HG03066 (cell line): Measurements from ENCODE around the gene BCAS3.
"Not testable (repeated sequence)": the region's sequence is repeated elsewhere in the genome, so short reads cannot be mapped to it uniquely, and the experiment has no call there.

Source experiments
- ATAC-seq: cut with Tn5 transposase; IDR thresholded peaks from one replicate; pipeline ENCODE4 v1.9.1; 2021; ENCODE audit warnings: low read depth; ENCODE audit not compliant: unreplicated experiment

The BCAS3 gene

GRCh38 chr17:61235001-61235826 lies 557.6 kb downstream of the BCAS3 start:
- ATAC-seq: no peak

- ATAC-seq: no peak
Observed at GRCh38 chr17:61235827-61236197, 558.2 kb downstream of the BCAS3 start.

DNA sequence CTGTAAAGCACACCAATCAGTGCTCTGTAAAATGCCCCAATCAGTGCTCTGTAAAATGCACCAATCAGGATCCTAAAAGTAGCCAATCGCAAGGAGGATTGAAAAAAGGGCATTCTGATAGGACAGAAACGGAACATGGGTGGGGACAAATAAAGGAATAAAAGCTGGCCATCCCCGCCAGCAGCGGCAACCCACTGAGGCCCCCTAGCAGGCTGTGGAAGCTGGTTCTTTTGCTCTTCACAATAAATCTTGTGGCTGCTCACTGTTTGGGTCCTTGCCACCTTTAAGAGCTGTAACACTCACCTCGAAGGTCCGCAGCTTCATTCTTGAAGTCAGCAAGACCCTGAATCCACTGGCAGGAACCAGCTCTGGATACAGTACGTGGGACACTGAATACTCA lies 559.6 kb downstream of the BCAS3 start:
- ATAC-seq: no peak

DNA sequence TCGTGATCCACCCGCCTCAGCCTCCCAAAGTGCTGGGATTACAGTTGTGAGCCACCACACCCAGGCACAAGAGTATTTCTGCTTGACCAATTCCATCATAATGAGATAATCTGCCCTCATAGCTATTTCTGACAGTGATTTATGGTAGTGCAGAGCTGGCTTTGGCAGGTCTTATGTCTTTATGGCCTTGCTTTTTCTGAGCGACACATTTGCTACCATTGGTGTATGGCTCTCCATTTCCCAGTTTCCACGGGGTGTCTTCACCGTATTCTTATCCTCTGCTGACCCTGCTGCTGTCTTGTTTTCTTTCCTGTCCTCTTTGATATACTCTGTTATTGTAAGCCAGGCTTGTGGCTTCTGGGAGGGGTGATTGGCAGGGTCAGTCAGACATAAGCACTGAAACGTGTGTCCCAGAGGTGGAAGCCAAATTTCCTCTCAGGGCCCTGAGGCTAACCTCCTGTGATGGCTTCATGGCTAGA lies 560.8 kb downstream of the BCAS3 start:
- ATAC-seq: no peak

DNA sequence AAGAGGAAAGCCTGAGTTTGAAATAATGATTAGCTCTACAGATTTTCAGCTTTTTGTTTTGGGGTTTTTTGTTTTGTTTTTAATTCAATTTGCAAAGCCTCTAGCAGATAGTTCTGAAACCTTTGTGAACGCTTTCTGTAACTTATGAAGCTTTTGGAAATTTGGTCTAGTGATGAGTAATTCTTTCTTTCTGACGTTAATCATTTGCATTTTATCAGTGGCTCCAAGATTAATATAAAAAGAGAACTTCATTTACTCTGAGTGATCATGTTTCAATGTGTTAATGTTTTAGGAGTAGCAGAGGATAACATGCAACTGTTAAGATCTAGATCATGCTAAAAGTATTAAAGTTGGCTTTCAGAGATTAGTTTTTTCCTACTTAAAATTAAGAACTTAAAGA lies 561.7 kb downstream of the BCAS3 start:
- no peak for ATAC-seq

DNA sequence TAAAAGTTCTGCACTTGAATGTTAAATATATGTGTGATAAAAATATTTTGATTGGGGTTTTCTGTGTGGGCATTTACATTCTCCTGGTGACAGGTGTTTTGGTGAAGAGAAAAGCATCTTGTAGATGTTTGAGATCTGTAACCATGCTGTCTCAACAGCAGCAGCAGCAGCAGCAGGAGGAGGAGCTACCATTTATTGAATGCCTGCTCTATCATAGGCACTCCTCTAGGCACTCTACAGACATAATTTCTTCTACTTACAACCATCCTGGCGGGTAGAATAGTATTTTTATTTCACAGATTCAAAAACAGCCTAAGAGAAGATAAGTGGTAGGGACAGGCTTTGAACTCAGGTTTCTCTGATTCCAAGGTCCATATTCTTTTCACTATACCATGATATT lies 562.3 kb downstream of the BCAS3 start:
- no peak for ATAC-seq

DNA sequence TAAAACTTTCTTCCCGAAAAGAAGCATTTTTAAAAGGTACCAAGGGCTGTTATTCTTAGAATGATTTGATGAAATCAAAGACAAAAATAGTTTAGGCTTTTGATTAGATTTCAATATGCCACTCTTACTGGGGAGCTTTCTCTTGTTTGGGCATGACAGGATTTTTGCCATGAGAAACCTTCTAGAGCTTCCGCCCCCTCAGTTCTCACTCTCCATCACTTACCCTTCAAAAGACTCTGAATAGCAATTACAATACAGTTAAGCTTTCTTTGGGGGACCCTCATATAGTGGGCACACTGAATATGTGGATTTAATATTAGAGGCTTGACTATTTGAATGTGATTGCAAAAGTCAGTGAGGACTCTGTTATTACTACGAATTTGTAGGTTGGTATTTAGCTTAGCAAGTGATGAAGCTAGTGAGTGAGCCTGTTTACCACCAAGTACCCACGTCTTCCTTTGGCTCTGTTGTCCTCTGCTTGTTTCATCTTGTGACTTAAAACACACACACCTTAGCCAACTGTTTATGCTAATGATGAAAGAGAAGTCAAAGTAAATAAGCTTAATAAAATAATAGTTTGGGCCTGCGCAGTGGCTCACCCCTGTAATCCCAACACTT lies 563.3 kb downstream of the BCAS3 start:
- ATAC-seq: no peak

- ATAC-seq: not testable (repeated sequence)
Observed at GRCh38 chr17:61244988-61245387, 567.3 kb downstream of the BCAS3 start.

GRCh38 chr17:61245706-61246135 lies 568.1 kb downstream of the BCAS3 start:
- ATAC-seq: no peak

GRCh38 chr17:61247439-61247838 lies 569.8 kb downstream of the BCAS3 start:
- ATAC-seq: no peak

DNA sequence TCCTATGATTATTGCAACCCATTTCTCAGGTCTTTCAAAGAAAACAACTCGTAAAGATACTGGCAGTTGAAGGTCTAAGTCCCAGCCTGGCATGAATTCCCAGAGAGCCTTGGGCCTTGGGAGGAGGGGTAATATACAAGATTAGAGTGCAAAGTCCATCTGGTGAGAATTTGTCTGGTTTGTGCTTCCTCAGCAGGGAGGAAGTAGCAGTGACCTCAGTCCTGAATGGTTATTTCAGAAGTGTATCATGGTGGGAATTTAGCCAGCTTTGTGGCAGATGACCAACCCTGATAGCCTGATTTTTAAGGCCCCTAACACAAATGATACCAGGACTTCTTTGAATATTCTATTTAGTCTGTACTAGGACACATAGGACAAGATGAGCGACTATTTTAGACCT lies 570.7 kb downstream of the BCAS3 start:
- no peak for ATAC-seq

DNA sequence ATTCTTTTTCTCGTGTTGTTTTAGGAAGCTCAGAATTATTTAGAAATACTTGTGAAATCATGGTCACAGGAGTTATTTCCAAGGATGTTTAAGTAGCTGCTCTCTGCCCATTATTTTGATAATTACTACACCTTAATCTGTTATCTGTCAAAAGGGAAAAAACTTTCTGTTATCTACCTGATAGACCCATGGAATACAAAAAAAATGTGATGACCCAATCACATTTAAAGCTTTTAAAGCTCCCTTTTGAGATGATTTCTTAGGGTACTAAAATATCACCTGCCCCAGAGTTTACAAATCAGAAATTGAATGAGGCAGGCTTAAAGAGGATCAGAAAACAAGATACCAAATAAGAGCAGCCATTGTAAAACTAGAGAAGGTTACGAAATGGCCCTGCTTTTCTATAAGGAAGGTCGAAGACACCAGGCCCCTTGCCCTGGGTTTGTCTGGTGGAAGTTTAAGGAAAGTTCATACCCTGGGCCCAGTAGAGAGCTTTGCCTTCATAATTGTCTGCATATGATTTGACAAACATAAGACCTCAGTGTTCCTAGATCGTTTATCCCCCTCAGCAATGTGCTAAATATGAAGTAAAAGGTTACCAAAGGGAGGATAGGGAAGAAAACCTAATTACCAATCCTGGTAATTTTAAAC lies 572.1 kb downstream of the BCAS3 start:
- ATAC-seq: no peak

GRCh38 chr17:61250335-61250890 lies 572.8 kb downstream of the BCAS3 start:
- ATAC-seq: no peak

DNA sequence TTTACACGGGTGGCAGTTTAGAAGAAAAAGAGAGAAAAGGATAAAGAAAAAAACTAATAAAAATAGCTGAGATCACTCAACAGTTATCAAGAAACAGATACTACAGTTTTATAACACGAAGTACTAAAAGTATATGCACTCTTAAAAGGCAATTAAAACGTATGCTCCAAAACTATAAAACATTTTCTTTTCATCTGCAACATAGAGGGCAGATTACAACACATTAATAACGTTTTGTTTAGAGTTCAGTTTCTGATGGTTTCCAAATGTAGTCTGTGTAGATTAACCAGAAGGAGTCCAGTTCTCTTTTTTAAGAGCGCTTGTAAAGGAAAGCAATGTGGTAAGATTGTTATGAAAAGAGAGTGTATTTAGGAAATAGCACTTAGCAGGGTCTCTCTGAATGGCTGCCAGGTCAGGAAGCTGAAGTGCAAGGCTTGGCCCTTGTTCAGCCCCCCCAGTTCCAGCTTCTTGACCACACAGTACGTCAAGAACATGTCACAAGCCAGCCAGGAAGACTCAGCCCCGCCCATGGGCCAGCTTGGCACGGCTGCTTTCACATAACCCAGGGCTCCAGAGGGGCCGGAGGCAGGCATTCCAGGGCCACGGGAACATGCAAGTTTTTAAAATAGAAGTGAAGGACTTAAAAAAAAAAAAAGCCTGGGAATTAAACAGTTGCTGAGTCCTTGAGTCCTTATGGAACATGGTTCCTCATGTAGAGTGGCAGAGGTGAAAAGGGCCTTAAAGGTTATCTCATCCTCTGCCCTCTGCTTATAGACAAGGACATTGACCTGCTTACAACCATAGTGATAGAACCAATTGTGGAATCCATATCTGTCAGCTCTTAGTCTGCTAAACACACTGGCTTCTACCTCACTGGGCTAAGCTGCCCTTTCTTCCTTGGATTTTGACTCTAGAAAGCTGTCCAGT lies 574.6 kb downstream of the BCAS3 start:
- no peak for ATAC-seq

DNA sequence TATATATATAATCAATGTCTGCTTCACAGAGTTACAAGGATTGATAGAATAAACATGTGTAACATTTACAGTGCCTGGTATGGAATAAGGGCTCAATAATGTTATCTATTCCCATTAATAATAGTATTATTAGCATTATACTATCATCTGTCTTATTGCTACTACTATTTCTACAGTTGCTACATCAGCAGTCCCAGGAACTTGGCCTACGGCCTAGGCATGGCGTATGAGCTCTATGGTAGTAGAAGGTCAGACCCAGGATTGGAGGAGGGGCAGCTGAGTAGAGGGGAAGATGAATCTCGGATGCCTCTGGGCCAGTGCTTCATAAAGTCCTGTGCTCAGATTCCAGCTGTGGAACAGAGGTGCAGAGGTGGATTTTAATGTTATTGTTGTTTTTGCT lies 575.7 kb downstream of the BCAS3 start:
- no peak for ATAC-seq

- ATAC-seq: no peak
Observed at GRCh38 chr17:61253937-61254574, 576.4 kb downstream of the BCAS3 start.

GRCh38 chr17:61254904-61255303 lies 577.3 kb downstream of the BCAS3 start:
- ATAC-seq: no peak

DNA sequence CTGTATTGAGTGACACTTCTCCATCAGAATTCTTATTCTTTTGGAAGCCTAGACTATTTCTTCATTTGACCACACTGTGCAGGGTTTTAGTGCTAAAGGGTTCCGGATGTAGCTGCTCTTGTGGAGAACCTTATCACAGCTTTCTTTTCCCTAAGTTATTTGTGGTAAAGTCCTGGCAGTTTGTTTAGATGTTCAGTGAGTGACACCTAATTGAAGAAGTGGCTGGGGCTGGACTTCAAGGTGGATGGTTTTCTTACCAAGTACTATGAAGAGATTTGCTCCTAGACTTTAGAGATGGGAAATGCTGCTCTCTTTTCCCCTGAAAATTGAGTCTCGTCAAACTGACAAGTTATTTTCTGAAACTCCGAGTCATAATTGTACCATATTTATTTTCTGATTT lies 578.0 kb downstream of the BCAS3 start:
- no peak for ATAC-seq

- ATAC-seq: no peak
Observed at GRCh38 chr17:61259360-61259759, 581.7 kb downstream of the BCAS3 start.
